ENCODE data around the gene GATA6.

Gene GATA6

GRCh38 chr18:22169011-22169888 lies at the start of gene GATA6:
Gene GATA6 (plus strand): TSS chr18:22169589. CDS start chr18:22171145, 1,556 bp downstream.
- in situ Hi-C loops (cut with HindIII; ENCODE audit: low pct_ligation_motif_present, low pct_unique_long_range_greater_than_20kb, low sequenced_read_pairs), result no loop called here
- peak; percentile 85 for DNase-seq

GRCh38 chr18:22124970-22125369 lies 44.4 kb upstream of the GATA6 start:
- in situ Hi-C loops (cut with HindIII; ENCODE audit: low pct_ligation_motif_present, low pct_unique_long_range_greater_than_20kb, low sequenced_read_pairs), result no loop called here
- no peak for DNase-seq

- in situ Hi-C loops (cut with HindIII; ENCODE audit: low pct_ligation_motif_present, low pct_unique_long_range_greater_than_20kb, low sequenced_read_pairs), result no loop called here
These were observed 40.4 kb upstream of the GATA6 start for GRCh38 chr18:22128954-22129353.

GRCh38 chr18:22129778-22130177 lies 39.6 kb upstream of the GATA6 start:
- in situ Hi-C loops (cut with HindIII; ENCODE audit: low pct_ligation_motif_present, low pct_unique_long_range_greater_than_20kb, low sequenced_read_pairs), result no loop called here
- no peak for DNase-seq

More at GRCh38 chr18:22128954-22129353, 40.4 kb upstream of the GATA6 start:
- no peak for DNase-seq

GRCh38 chr18:22132258-22132657 lies 37.1 kb upstream of the GATA6 start:
- in situ Hi-C loops (cut with HindIII; ENCODE audit: low pct_ligation_motif_present, low pct_unique_long_range_greater_than_20kb, low sequenced_read_pairs), result no loop called here
- no peak for DNase-seq

- in situ Hi-C loops (cut with HindIII; ENCODE audit: low pct_ligation_motif_present, low pct_unique_long_range_greater_than_20kb, low sequenced_read_pairs), result no loop called here
- DNase-seq, result no peak
These were observed 36.6 kb upstream of the GATA6 start for GRCh38 chr18:22132763-22133162.

- DNase-seq, result no peak
- in situ Hi-C loops (cut with HindIII; ENCODE audit: low pct_ligation_motif_present, low pct_unique_long_range_greater_than_20kb, low sequenced_read_pairs), result no loop called here
These were observed 33.0 kb upstream of the GATA6 start for GRCh38 chr18:22136395-22136794.

- in situ Hi-C loops (cut with HindIII; ENCODE audit: low pct_ligation_motif_present, low pct_unique_long_range_greater_than_20kb, low sequenced_read_pairs), result no loop called here
These were observed 28.2 kb upstream of the GATA6 start for GRCh38 chr18:22141211-22141610.

GRCh38 chr18:22143347-22144340 lies 25.7 kb upstream of the GATA6 start:
- in situ Hi-C loops (cut with HindIII; ENCODE audit: low pct_ligation_motif_present, low pct_unique_long_range_greater_than_20kb, low sequenced_read_pairs), result no loop called here
- DNase-seq, result no peak

More at GRCh38 chr18:22141211-22141610, 28.2 kb upstream of the GATA6 start:
- no peak for DNase-seq

GRCh38 chr18:22145160-22145559 lies 24.2 kb upstream of the GATA6 start:
- DNase-seq, result no peak
- in situ Hi-C loops (cut with HindIII; ENCODE audit: low pct_ligation_motif_present, low pct_unique_long_range_greater_than_20kb, low sequenced_read_pairs), result no loop called here

- in situ Hi-C loops (cut with HindIII; ENCODE audit: low pct_ligation_motif_present, low pct_unique_long_range_greater_than_20kb, low sequenced_read_pairs), result no loop called here
- DNase-seq, result no peak
These were observed 19.7 kb upstream of the GATA6 start for GRCh38 chr18:22149710-22150109.

GRCh38 chr18:22152093-22152492 lies 17.3 kb upstream of the GATA6 start:
- in situ Hi-C loops (cut with HindIII; ENCODE audit: low pct_ligation_motif_present, low pct_unique_long_range_greater_than_20kb, low sequenced_read_pairs), result no loop called here
- no peak for DNase-seq

GRCh38 chr18:22153428-22153827 lies 16.0 kb upstream of the GATA6 start:
- in situ Hi-C loops (cut with HindIII; ENCODE audit: low pct_ligation_motif_present, low pct_unique_long_range_greater_than_20kb, low sequenced_read_pairs), result no loop called here
- no peak for DNase-seq

GRCh38 chr18:22155584-22155983 lies 13.8 kb upstream of the GATA6 start:
- DNase-seq, result no peak
- in situ Hi-C loops (cut with HindIII; ENCODE audit: low pct_ligation_motif_present, low pct_unique_long_range_greater_than_20kb, low sequenced_read_pairs), result no loop called here

- in situ Hi-C loops (cut with HindIII; ENCODE audit: low pct_ligation_motif_present, low pct_unique_long_range_greater_than_20kb, low sequenced_read_pairs), result no loop called here
- DNase-seq, result no peak
These were observed 10.4 kb upstream of the GATA6 start for GRCh38 chr18:22159014-22159413.

- DNase-seq, result no peak
- in situ Hi-C loops (cut with HindIII; ENCODE audit: low pct_ligation_motif_present, low pct_unique_long_range_greater_than_20kb, low sequenced_read_pairs), result no loop called here
These were observed 8.3 kb upstream of the GATA6 start for GRCh38 chr18:22161090-22161489.

GRCh38 chr18:22163416-22164161 lies 5.8 kb upstream of the GATA6 start:
- DNase-seq, result no peak
- in situ Hi-C loops (cut with HindIII; ENCODE audit: low pct_ligation_motif_present, low pct_unique_long_range_greater_than_20kb, low sequenced_read_pairs), result no loop called here

- no peak for DNase-seq
- in situ Hi-C loops (cut with HindIII; ENCODE audit: low pct_ligation_motif_present, low pct_unique_long_range_greater_than_20kb, low sequenced_read_pairs), result no loop called here
These were observed 4.9 kb upstream of the GATA6 start for GRCh38 chr18:22164337-22165048.
